GM18502 (cell line): ENCODE results near the gene NCEH1.
"Not testable (repeated sequence)": the region's sequence is repeated elsewhere in the genome, so short reads cannot be mapped to it uniquely, and the experiment has no call there.

Source experiments
- ATAC-seq: cut with Tn5 transposase; IDR thresholded peaks from one replicate; pipeline ENCODE4 v1.9.1; 2021; ENCODE audit warnings: mild to moderate bottlenecking; ENCODE audit not compliant: unreplicated experiment, poor library complexity

The NCEH1 gene

GRCh38 chr3:172710664-172711453, at the start of gene NCEH1:
TSS of gene NCEH1 (minus strand) at chr3:172711067. CDS start at chr3:172710984, 83 bp downstream.
- peak; percentile 100 for ATAC-seq

- not testable (repeated sequence) for ATAC-seq
Measured at GRCh38 chr3:172760416-172760815, 49.5 kb upstream of the NCEH1 start.

- ATAC-seq = no peak
Measured at GRCh38 chr3:172753125-172753524, 42.3 kb upstream of the NCEH1 start.

- no peak for ATAC-seq
Measured at GRCh38 chr3:172752651-172753050, 41.8 kb upstream of the NCEH1 start.

- peak; percentile 28 for ATAC-seq
Measured at GRCh38 chr3:172751175-172751704, 40.4 kb upstream of the NCEH1 start.

- peak; percentile 98 for ATAC-seq
Measured at GRCh38 chr3:172750368-172751174, 39.7 kb upstream of the NCEH1 start, which contains the start of gene ECT2. TSS of gene ECT2 (plus strand) at chr3:172750726. CDS start at chr3:172754531, 3,805 bp downstream.

- no peak for ATAC-seq
Measured at GRCh38 chr3:172750069-172750367, 39.2 kb upstream of the NCEH1 start.

GRCh38 chr3:172749230-172749965, 38.5 kb upstream of the NCEH1 start:
- no peak for ATAC-seq

- no peak for ATAC-seq
Measured at GRCh38 chr3:172746475-172746874, 35.6 kb upstream of the NCEH1 start.

GRCh38 chr3:172739462-172739861, 28.6 kb upstream of the NCEH1 start:
- no peak for ATAC-seq

GRCh38 chr3:172735014-172735413, 24.1 kb upstream of the NCEH1 start:
- ATAC-seq = no peak

- ATAC-seq = no peak
Measured at GRCh38 chr3:172726380-172726779, 15.5 kb upstream of the NCEH1 start.

GRCh38 chr3:172722536-172723040, 11.7 kb upstream of the NCEH1 start:
- ATAC-seq = not testable (repeated sequence)

- ATAC-seq = peak; percentile 58
Measured at GRCh38 chr3:172717493-172718088, 6.7 kb upstream of the NCEH1 start.

- no peak for ATAC-seq
Measured at GRCh38 chr3:172716476-172716875, 5.6 kb upstream of the NCEH1 start.

- no peak for ATAC-seq
Measured at GRCh38 chr3:172713316-172713715, 2.4 kb upstream of the NCEH1 start.

GRCh38 chr3:172711454-172711795, 558 bp upstream of the NCEH1 start:
- no peak for ATAC-seq

- peak; percentile 2 for ATAC-seq
Measured at GRCh38 chr3:172709774-172710663, 848 bp downstream of the NCEH1 start.
